ENCODE measurements around the gene ZNF710. TPM values are rescaled to one million over a fixed set of nuclear protein-coding genes. Genes with fewer than 3 reads are reported as not detected.

ZNF710 gene
- total and polyA plus RNA-seq, 2 of the 4 experiments (the other 2 are of a cell fraction), result 7.6 to 8.2 TPM

DNA sequence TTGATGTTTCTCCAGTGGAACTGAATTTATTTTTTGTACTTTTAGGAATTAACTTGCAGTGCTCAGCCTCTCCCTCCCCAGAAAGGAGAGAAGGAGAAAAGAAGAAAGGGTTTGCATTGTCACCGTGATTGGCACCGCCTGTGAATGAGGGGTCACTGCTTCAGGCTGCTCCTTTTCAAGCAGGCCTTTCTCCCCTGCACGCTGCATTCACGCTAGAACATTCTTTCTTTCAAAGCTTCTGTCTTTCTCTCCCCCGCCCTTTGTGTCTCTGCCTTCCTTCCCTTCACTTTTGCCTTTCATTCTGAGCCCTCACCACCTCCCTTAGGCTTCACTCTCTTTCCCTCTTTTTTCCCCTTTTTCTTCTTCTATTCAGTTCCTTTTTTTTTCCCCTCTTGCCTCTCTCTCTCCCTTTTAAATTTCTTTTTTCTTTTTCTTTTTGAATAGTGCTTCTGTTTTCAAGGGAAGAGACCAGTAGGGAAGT is 42.4 kb downstream of the ZNF710 start:
- H4K20me1 ChIP-seq (ENCODE audit: insufficient read depth, low read length), result peaks cover 16% of the 10 kb centered on the region
- no peak overlapping the region for H3K14ac ChIP-seq (replicated peaks; ENCODE audit: low read depth, low read length)
- H3K79me1 ChIP-seq (ENCODE audit: low read depth in 1 of 2, low read length in 2 of 2), result peaks cover 15 to 61% of the 10 kb centered on the region in 2 experiments; a peak in 3 of 4 replicates
- no peak for ATAC-seq (ENCODE audit: low read depth)
- H2BK120ac ChIP-seq (ENCODE audit: low read depth, low read length), result no peak overlapping the region
- no peak overlapping the region for H3K4me3 ChIP-seq (ENCODE audit: insufficient read depth, low read depth, low read length)
- no peak overlapping the region for H4K8ac ChIP-seq (ENCODE audit: low read depth in 2 of 2, low read length in 2 of 2)
- in situ Hi-C loops (cut with MboI; ENCODE audit: low sequenced_read_pairs), result no loop called here
- no peaks in the 10 kb centered on the region for H3K9me3 ChIP-seq (ENCODE audit: control insufficient read depth, insufficient read depth, low read length)
- H3K4me2 ChIP-seq (ENCODE audit: low read depth, low read length), result no peak overlapping the region
- 89% methylated on average over 3 of the region's 5 CpGs; no CpG with 5 or more reads in 1 of the 2 experiments for WGBS, 2 experiments (ENCODE audit: extremely low coverage in 2 of 2, insufficient read length in 1 of 2)
- H4K5ac ChIP-seq (ENCODE audit: low read depth, low read length), result no peak overlapping the region
- H3K18ac ChIP-seq (ENCODE audit: low read depth, low read length), result no peak overlapping the region
- no peak overlapping the region for H3K56ac ChIP-seq (ENCODE audit: extremely low read depth, insufficient read depth, low read length)
- TF ChIP-seq FOS (IDR thresholded peaks at IDR 0.05; ENCODE audit: low read depth, low read length), result no peak
- no peak for TF ChIP-seq RFX5 (IDR thresholded peaks at IDR 0.05; ENCODE audit: low read depth, low read length)
- no peak for TF ChIP-seq BHLHE40 (IDR thresholded peaks at IDR 0.05; ENCODE audit: low read depth, low read length)
- TF ChIP-seq MAFK (IDR thresholded peaks at IDR 0.05; ENCODE audit: low read depth, low read length), result no peak
- no peak for TF ChIP-seq POLR2A (IDR thresholded peaks at IDR 0.05; ENCODE audit: low read depth, low read length)
- H2AK5ac ChIP-seq (ENCODE audit: low read depth, low read length), result no peak overlapping the region
- no peak overlapping the region for H2BK15ac ChIP-seq (ENCODE audit: low read depth, low read length)
- H2BK5ac ChIP-seq (ENCODE audit: low read depth, low read length, poor library complexity, severe bottlenecking), result no peak overlapping the region
- no peak overlapping the region for H4K91ac ChIP-seq (ENCODE audit: insufficient read depth, low read depth, low read length)
- CTCF ChIA-PET, result no interaction called here
- H3K4ac ChIP-seq (ENCODE audit: low read depth, low read length), result no peak overlapping the region
- H3K27me3 ChIP-seq (ENCODE audit: control insufficient read depth, insufficient read depth, low read length), result no peaks in the 10 kb centered on the region
- peaks cover 14% of the 10 kb centered on the region; the same call in 1 of the 2 replicates for H3K9me1 ChIP-seq (ENCODE audit: insufficient read depth, low read length)
- intact Hi-C loops (cut with micrococcal nuclease), result no loop called here
- no peak overlapping the region for H2AK9ac ChIP-seq (replicated peaks; ENCODE audit: low read depth, low read length, poor library complexity)
- no peak overlapping the region for H3K23ac ChIP-seq (ENCODE audit: low read depth, low read length)
- DNase-seq, result no peak
- dilution Hi-C loops (cut with HindIII; ENCODE audit: low sequenced_read_pairs, unreplicated experiment), result no loop called here
- POLR2A ChIA-PET (ENCODE audit: unreplicated experiment), result no interaction called here
- no peak overlapping the region for H2BK20ac ChIP-seq (ENCODE audit: low read depth, low read length)
- no peak overlapping the region for H2AFZ ChIP-seq (replicated peaks; ENCODE audit: low read length, poor library complexity)
- no TSS peak for BruUV-seq (replicated peaks)
- no peaks in the 10 kb centered on the region for H3K36me3 ChIP-seq (ENCODE audit: control insufficient read depth, insufficient read depth, low read length)
- H3K9ac ChIP-seq (ENCODE audit: low read depth, low read length), result no peak overlapping the region
- peaks cover 1% of the 10 kb centered on the region for H3K4me1 ChIP-seq (ENCODE audit: control insufficient read depth, insufficient read depth, low read length)
- H3K27ac ChIP-seq (ENCODE audit: insufficient read depth, low read length), result no peak overlapping the region
